Measurements from ENCODE around the gene FOXJ1.

DNA sequence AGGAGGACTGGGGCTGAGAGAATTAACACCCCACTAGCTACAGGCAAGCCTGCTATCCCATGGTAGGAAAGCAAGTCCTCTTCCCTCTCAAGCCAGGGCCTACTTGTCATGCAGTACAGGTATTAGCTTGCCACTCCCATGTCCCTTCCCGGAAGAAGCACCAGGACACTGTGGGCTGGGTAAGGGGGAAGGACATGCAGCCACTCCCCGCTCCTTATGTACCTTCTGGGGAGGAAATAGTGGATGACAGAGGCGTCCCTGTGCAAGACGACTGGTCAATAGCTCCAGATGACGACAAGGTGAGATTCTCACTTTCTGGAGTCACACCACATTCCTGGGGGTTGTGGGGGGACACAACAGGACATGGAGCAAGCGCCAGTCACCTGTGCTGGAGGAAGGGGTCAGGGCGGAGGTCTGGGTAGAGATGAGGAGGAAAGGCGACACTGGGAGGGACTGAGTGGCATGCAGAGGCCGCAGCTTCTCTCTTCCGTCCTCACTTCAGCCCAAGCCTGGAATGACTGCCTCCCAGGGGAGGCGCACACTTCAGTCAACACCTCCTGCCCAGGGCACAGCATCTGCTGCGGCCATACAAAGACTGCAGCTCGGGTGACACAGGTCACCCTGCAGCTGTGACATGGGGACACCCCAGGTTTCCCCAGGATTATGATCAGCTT, 15.1 kb upstream of the FOXJ1 start:
- TF ChIP-seq, protein P1, sequence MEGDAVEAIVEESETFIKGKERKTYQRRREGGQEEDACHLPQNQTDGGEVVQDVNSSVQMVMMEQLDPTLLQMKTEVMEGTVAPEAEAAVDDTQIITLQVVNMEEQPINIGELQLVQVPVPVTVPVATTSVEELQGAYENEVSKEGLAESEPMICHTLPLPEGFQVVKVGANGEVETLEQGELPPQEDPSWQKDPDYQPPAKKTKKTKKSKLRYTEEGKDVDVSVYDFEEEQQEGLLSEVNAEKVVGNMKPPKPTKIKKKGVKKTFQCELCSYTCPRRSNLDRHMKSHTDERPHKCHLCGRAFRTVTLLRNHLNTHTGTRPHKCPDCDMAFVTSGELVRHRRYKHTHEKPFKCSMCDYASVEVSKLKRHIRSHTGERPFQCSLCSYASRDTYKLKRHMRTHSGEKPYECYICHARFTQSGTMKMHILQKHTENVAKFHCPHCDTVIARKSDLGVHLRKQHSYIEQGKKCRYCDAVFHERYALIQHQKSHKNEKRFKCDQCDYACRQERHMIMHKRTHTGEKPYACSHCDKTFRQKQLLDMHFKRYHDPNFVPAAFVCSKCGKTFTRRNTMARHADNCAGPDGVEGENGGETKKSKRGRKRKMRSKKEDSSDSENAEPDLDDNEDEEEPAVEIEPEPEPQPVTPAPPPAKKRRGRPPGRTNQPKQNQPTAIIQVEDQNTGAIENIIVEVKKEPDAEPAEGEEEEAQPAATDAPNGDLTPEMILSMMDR (conservative IDR thresholded peaks at IDR 0.05; ENCODE audit: low read depth, low read length), result no peak
- TF ChIP-seq, protein P2, sequence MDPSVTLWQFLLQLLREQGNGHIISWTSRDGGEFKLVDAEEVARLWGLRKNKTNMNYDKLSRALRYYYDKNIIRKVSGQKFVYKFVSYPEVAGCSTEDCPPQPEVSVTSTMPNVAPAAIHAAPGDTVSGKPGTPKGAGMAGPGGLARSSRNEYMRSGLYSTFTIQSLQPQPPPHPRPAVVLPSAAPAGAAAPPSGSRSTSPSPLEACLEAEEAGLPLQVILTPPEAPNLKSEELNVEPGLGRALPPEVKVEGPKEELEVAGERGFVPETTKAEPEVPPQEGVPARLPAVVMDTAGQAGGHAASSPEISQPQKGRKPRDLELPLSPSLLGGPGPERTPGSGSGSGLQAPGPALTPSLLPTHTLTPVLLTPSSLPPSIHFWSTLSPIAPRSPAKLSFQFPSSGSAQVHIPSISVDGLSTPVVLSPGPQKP (IDR thresholded peaks at IDR 0.05; ENCODE audit: borderline replicate concordance, low read depth, low read length), result no peak
- TF ChIP-seq RAD21 (IDR thresholded peaks at IDR 0.05; ENCODE audit: low read length) (no peak), POLR2A (IDR thresholded peaks at IDR 0.05; ENCODE audit: low read depth, low read length) (no peak), MXI1 (IDR thresholded peaks at IDR 0.05; ENCODE audit: borderline replicate concordance, low read depth, low read length) (no peak), SMC3 (IDR thresholded peaks at IDR 0.05; ENCODE audit: low read depth, low read length) (no peak), RCOR1 (IDR thresholded peaks at IDR 0.05; ENCODE audit: insufficient replicate concordance, low read length) (no peak), CEBPB (IDR thresholded peaks at IDR 0.05; ENCODE audit: low read depth, low read length) (no peak)

Data from IMR-90 (cell line).